Endothelial cell of umbilical vein (primary cell): ENCODE data around the gene RYR2. TPM values are rescaled to one million over a fixed set of nuclear protein-coding genes. Genes with fewer than 3 reads are reported as not detected.

Experiments
- BruUV-seq: library from RNA; stranded (reverse); fragments of 400-500 nt; replicated peaks from 2 replicates; lab custom pipeline; 2021; lab: Mats Ljungman, UMichigan
- CTCF ChIA-PET: fragments of 300-600, 350-600 bp; sonication (Branson Sonifier 250); formaldehyde crosslinking; loops from one replicate; lab custom pipeline; 2021; ENCODE audit warnings: antibody characterized with exemption, inconsistent platforms; lab: Charles Lee
- POLR2A ChIA-PET: fragments of 300-600, 350-600 bp; sonication (Branson Sonifier 250); formaldehyde crosslinking; loops from one replicate; lab custom pipeline; 2021; ENCODE audit warnings: antibody characterized with exemption, inconsistent platforms; lab: Charles Lee
- DNase-seq: peaks from one replicate; pipeline ENCODE4 v3.0.0-alpha.2; 2011; ENCODE audit warnings: low read depth, low spot score
- FAIRE-seq: peaks from 2 replicates; lab custom pipeline; 2011; peaks lifted over from hg19 to GRCh38; lab: Jason Lieb, UNC
- H2AFZ ChIP-seq: 2 replicates; pipeline ENCODE4 v1.6.0; 2012; ENCODE audit warnings: low read depth, low read length, control low read depth, inconsistent platforms
- H3K27ac ChIP-seq: 2 replicates; pipeline ENCODE4 v1.5.1; 2011; ENCODE audit warnings: low read depth, mild to moderate bottlenecking, control low read depth, low read length, moderate library complexity; ENCODE audit not compliant: insufficient read depth
- H3K27me3 ChIP-seq, 2 experiments: 2 replicates each; pipeline versions ENCODE4 v1.6.0 to v1.6.1; 2011; ENCODE audit warnings: low read length in 2 of 2, mixed read lengths in 1 of 2; ENCODE audit not compliant: control insufficient read depth in 2 of 2, insufficient read depth in 2 of 2
- H3K36me3 ChIP-seq, 2 experiments: 2 replicates in 1 of 2; 3 replicates in 1 of 2; pipeline ENCODE4 v1.5.1; 2011; ENCODE audit warnings: low read length in 2 of 2, mild to moderate bottlenecking in 1 of 2, moderate library complexity in 1 of 2; ENCODE audit not compliant: control insufficient read depth in 2 of 2, insufficient read depth in 2 of 2; ENCODE audit errors: extremely low read depth in 1 of 2
- H3K4me1 ChIP-seq: 3 replicates; pipeline ENCODE4 v1.5.1; 2011; ENCODE audit warnings: mild to moderate bottlenecking, low read length; ENCODE audit not compliant: control insufficient read depth, insufficient read depth; ENCODE audit errors: extremely low read depth
- H3K4me2 ChIP-seq: 2 replicates; pipeline ENCODE4 v1.6.1; 2011; ENCODE audit warnings: low read length, control low read depth, mixed read lengths; ENCODE audit not compliant: insufficient read depth
- H3K4me3 ChIP-seq, 3 experiments: fragments of 200-600 bp in 1 of 3; sonication (generic), shearing (Covaris generic) in 1 of 3; replicated peaks in 1 of 3; 2 replicates each; pipeline ENCODE4 v1.5.1; 2011 to 2016; ENCODE audit warnings: control low read depth in 3 of 3, low read length in 3 of 3, mild to moderate bottlenecking in 2 of 3, inconsistent platforms in 1 of 3, low read depth in 1 of 3, moderate library complexity in 1 of 3; ENCODE audit not compliant: insufficient read depth in 1 of 3
- H3K79me2 ChIP-seq: 2 replicates; pipeline ENCODE4 v1.6.0; 2012; ENCODE audit warnings: low read length, inconsistent platforms; ENCODE audit not compliant: control insufficient read depth, insufficient read depth
- H3K9ac ChIP-seq: replicated peaks from 2 replicates; pipeline ENCODE3; 2011; ENCODE audit warnings: low read length, control low read depth; ENCODE audit not compliant: insufficient read depth; ENCODE audit errors: extremely low read depth
- H3K9me1 ChIP-seq: replicated peaks from 3 replicates; pipeline ENCODE4 v1.6.0; 2011; ENCODE audit warnings: mild to moderate bottlenecking, low read length; ENCODE audit not compliant: control insufficient read depth, insufficient read depth; ENCODE audit errors: extremely low read depth
- H3K9me3 ChIP-seq: replicated peaks from 2 replicates; pipeline ENCODE4 v1.5.1; 2012; ENCODE audit warnings: low read length, inconsistent platforms; ENCODE audit not compliant: control insufficient read depth, insufficient read depth
- H4K20me1 ChIP-seq: replicated peaks from 2 replicates; pipeline ENCODE3; 2011; ENCODE audit warnings: mild to moderate bottlenecking, low read length; ENCODE audit not compliant: control insufficient read depth, insufficient read depth; ENCODE audit errors: extremely low read depth
- EZH2 ChIP-seq: IDR thresholded peaks from 2 replicates; pipeline ENCODE4 v1.6.1; 2012; ENCODE audit warnings: borderline replicate concordance, low read depth, mild to moderate bottlenecking, moderate library complexity, low read length, inconsistent platforms; ENCODE audit not compliant: severe bottlenecking
- FOS ChIP-seq: IDR thresholded peaks from 2 replicates; pipeline ENCODE4 v1.6.1; 2011; ENCODE audit warnings: mild to moderate bottlenecking, low read length, moderate library complexity, borderline replicate concordance; ENCODE audit not compliant: insufficient read depth
- GATA2 ChIP-seq: IDR thresholded peaks from 2 replicates; pipeline ENCODE4 v1.7.0; 2011; ENCODE audit warnings: low read depth, mild to moderate bottlenecking, moderate library complexity, mixed read lengths, low read length; ENCODE audit not compliant: insufficient read length, insufficient read depth
- JUN ChIP-seq: IDR thresholded peaks from 2 replicates; pipeline ENCODE4 v1.6.1; 2011; ENCODE audit warnings: borderline replicate concordance, low read depth; ENCODE audit not compliant: insufficient read length, insufficient read depth
- MYC ChIP-seq: IDR thresholded peaks from one replicate; pipeline ENCODE4 v1.6.1; 2011; ENCODE audit warnings: mild to moderate bottlenecking, low read depth, low read length
- POLR2A ChIP-seq: IDR thresholded peaks from 2 replicates; pipeline ENCODE4 v1.6.1; 2012; ENCODE audit warnings: low read depth, mild to moderate bottlenecking, control low read depth, low read length
- POLR2AphosphoS5 ChIP-seq: IDR thresholded peaks from 2 replicates; pipeline ENCODE4 v1.6.1; 2012; ENCODE audit warnings: low read depth, mild to moderate bottlenecking, control low read depth, low read length, moderate library complexity; ENCODE audit not compliant: insufficient read depth
- dilution Hi-C: fragments of 300-500 bp; cut with MboI; formaldehyde crosslinking; loops from one replicate; pipeline ENCODE4 v1.15.0; 2019; ENCODE audit warnings: low sequenced_read_pairs; ENCODE audit not compliant: extremely low pct_ligation_motif_present
- intact Hi-C: fragments of 100-400 bp; cut with micrococcal nuclease; formaldehyde crosslinking; loops from one replicate; pipeline ENCODE4 v1.10.0; 2022
- polyA plus RNA-seq, 4 experiments: library from polyadenylated mRNA; depleted of rRNA in 3 of 4; stranded (reverse) in 3 of 4; unstranded in 1 of 4; fragments of >200 nt; gene quantifications; 2 replicates each; pipeline versions ENCODE4 v1.2.1 to v1.2.3, GENCODE V29; 2011 to 2012; ENCODE audit warnings: missing spikeins in 1 of 4
- total RNA-seq: library from RNA; stranded (reverse); gene quantifications from 2 replicates; pipeline ENCODE4 v1.2.3, GENCODE V29; 2021
- TF ChIP-seq, protein P1 (sequence below): IDR thresholded peaks from 2 replicates; pipeline ENCODE4 v1.6.1; 2011; ENCODE audit not compliant: insufficient read depth, insufficient read length
- TF ChIP-seq, protein P2 (sequence below), 2 donors: IDR thresholded peaks; 1 replicate in 1 of 2; 2 replicates in 1 of 2; pipeline ENCODE4 v1.5.1; 2011; ENCODE audit warnings: low read length in 2 of 2, mild to moderate bottlenecking in 2 of 2, moderate library complexity in 2 of 2, control low read depth in 1 of 2, inconsistent platforms in 1 of 2, low read depth in 1 of 2; ENCODE audit not compliant: insufficient read depth in 1 of 2; ENCODE audit errors: extremely low read depth in 1 of 2

The RYR2 gene
- total and polyA plus RNA-seq, 2 donors (not counting 3 experiments of a cell fraction or from before 2014, with no cell fraction given): not detected

DNA sequence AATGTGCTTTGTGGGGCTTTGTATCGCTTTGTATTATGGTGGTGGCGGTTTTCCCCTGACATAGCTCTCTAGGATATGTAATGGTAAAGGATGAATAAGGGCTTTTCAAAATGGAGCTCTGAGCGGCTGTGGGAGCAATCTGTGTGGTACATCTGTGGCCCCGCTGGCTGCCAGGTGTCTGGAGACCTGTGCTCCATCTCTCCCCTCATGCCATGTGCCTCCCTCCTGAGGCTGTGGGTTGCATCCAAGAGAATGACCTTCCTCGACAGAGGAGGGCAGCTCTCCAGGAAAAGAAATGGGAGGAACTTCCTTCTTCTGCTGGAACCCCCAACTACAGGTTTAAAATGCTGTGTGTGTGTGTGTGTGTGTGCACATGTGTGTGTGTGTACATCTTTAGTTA is 78.7 kb downstream of the RYR2 start:
- CTCF ChIA-PET: no interaction called here
- H3K9ac ChIP-seq: no peak overlapping the region
- H3K4me3 ChIP-seq: no peak overlapping the region
- H3K36me3 ChIP-seq: no peaks in the 10 kb centered on the region
- H3K27me3 ChIP-seq: no peaks in the 10 kb centered on the region
- FAIRE-seq (no peak), DNase-seq (no peak)
- H3K9me1 ChIP-seq: no peaks in the 10 kb centered on the region
- no TSS peak for BruUV-seq
- H3K9me3 ChIP-seq: peaks cover 5% of the 10 kb centered on the region
- dilution Hi-C loops: no loop called here
- H3K79me2 ChIP-seq: no peaks in the 10 kb centered on the region
- no peak overlapping the region for H3K27ac ChIP-seq
- POLR2A ChIA-PET: no interaction called here
- intact Hi-C loops: no loop called here
- no peaks in the 10 kb centered on the region for H3K4me1 ChIP-seq
- no peak overlapping the region for H3K4me2 ChIP-seq
- no peaks in the 10 kb centered on the region for H4K20me1 ChIP-seq
- TF ChIP-seq POLR2AphosphoS5 (no peak), POLR2A (no peak), FOS (no peak)
- TF ChIP-seq, protein P1, sequence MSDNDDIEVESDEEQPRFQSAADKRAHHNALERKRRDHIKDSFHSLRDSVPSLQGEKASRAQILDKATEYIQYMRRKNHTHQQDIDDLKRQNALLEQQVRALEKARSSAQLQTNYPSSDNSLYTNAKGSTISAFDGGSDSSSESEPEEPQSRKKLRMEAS: no peak
- no peak overlapping the region for H2AFZ ChIP-seq

DNA sequence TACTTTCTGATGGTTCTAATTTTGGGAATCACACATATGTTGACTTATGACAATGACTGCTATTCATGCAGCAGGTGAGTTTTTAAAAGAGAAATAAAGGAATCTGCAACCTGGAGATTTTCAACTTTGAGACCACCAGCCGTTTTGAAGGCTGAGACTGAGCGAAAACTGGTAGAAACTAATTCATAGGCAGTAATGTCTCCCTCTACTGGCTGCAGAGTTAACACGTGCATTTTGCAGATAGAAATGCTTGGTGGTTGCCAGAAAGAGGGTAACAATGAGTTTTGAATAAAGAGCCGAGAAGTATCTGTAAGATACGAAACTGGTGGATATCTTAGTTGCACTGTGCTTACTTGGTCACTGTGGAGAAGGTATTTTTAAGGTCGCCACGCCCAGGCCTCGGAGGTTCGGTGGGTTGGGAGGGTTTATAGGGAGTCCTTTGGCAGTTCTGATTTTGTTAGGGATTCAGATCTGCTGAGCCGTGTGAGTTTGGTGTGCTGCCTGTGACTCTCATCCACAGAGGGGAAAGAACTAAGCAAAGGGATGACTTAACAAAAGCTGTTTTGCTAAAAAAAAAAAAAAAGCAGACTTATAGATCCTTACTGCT is 83.0 kb downstream of the RYR2 start:
- no peaks in the 10 kb centered on the region for H3K36me3 ChIP-seq
- H3K27me3 ChIP-seq: no peaks in the 10 kb centered on the region
- FAIRE-seq (no peak), DNase-seq (no peak)
- BruUV-seq: no TSS peak
- H3K9me1 ChIP-seq: no peaks in the 10 kb centered on the region
- dilution Hi-C loops: no loop called here
- TF ChIP-seq MYC: no peak
- TF ChIP-seq GATA2: no peak
- no peak for TF ChIP-seq FOS
- no peak for TF ChIP-seq EZH2
- TF ChIP-seq, protein P2, sequence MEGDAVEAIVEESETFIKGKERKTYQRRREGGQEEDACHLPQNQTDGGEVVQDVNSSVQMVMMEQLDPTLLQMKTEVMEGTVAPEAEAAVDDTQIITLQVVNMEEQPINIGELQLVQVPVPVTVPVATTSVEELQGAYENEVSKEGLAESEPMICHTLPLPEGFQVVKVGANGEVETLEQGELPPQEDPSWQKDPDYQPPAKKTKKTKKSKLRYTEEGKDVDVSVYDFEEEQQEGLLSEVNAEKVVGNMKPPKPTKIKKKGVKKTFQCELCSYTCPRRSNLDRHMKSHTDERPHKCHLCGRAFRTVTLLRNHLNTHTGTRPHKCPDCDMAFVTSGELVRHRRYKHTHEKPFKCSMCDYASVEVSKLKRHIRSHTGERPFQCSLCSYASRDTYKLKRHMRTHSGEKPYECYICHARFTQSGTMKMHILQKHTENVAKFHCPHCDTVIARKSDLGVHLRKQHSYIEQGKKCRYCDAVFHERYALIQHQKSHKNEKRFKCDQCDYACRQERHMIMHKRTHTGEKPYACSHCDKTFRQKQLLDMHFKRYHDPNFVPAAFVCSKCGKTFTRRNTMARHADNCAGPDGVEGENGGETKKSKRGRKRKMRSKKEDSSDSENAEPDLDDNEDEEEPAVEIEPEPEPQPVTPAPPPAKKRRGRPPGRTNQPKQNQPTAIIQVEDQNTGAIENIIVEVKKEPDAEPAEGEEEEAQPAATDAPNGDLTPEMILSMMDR (IDR thresholded peaks at IDR 0.05; ENCODE audit: extremely low read depth in 1 of 2, insufficient read depth in 1 of 2, low read depth in 1 of 2, low read length in 2 of 2): no peak
- TF ChIP-seq, protein P1: no peak
- TF ChIP-seq JUN: no peak
- no peak for TF ChIP-seq POLR2A
- no peak for TF ChIP-seq POLR2AphosphoS5
- peaks cover 4% of the 10 kb centered on the region for H3K9me3 ChIP-seq
- H4K20me1 ChIP-seq: no peaks in the 10 kb centered on the region
- ChIA-PET CTCF (no interaction called here), POLR2A (no interaction called here)
- H3K9ac ChIP-seq: no peak overlapping the region
- no peak overlapping the region for H3K27ac ChIP-seq
- intact Hi-C loops: no loop called here
- no peaks in the 10 kb centered on the region for H3K4me1 ChIP-seq
- no peak overlapping the region for H2AFZ ChIP-seq
- no peaks in the 10 kb centered on the region for H3K79me2 ChIP-seq
- H3K4me2 ChIP-seq: no peak overlapping the region
- H3K4me3 ChIP-seq: no peak overlapping the region
